Measurements from ENCODE around the gene DENND6B.

DENND6B gene

GRCh38 chr22:50315289-50316113 lies 11.3 kb downstream of the DENND6B start:
- DNase-seq (ENCODE audit: low read depth): no peak

GRCh38 chr22:50314455-50315288 lies 12.1 kb downstream of the DENND6B start:
- peak; percentile 71 for DNase-seq (ENCODE audit: low read depth)

GRCh38 chr22:50314081-50314454 lies 12.7 kb downstream of the DENND6B start:
- DNase-seq (ENCODE audit: low read depth): no peak

- DNase-seq (ENCODE audit: low read depth): no peak
Observed at GRCh38 chr22:50313600-50313999, 13.2 kb downstream of the DENND6B start.

- no peak for DNase-seq (ENCODE audit: low read depth)
Observed at GRCh38 chr22:50313021-50313420, 13.8 kb downstream of the DENND6B start.

- no peak for DNase-seq (ENCODE audit: low read depth)
Observed at GRCh38 chr22:50312371-50312770, 14.4 kb downstream of the DENND6B start.

GRCh38 chr22:50311606-50312351 lies 15.0 kb downstream of the DENND6B start:
- no peak for DNase-seq (ENCODE audit: low read depth)

- no peak for DNase-seq (ENCODE audit: low read depth)
Observed at GRCh38 chr22:50310949-50311444, 15.8 kb downstream of the DENND6B start.

GRCh38 chr22:50310031-50310722 lies 16.6 kb downstream of the DENND6B start:
- no peak for DNase-seq (ENCODE audit: low read depth)

- no peak for DNase-seq (ENCODE audit: low read depth)
Observed at GRCh38 chr22:50309601-50309991, 17.2 kb downstream of the DENND6B start.

GRCh38 chr22:50308986-50309600 lies 17.7 kb downstream of the DENND6B start:
- no peak for DNase-seq (ENCODE audit: low read depth)

- DNase-seq (ENCODE audit: low read depth): no peak
Observed at GRCh38 chr22:50308597-50308935, 18.2 kb downstream of the DENND6B start.

- no peak for DNase-seq (ENCODE audit: low read depth)
Observed at GRCh38 chr22:50307890-50308596, 18.8 kb downstream of the DENND6B start.

GRCh38 chr22:50306753-50307749 lies 19.8 kb downstream of the DENND6B start, which contains the start of gene PLXNB2:
Gene PLXNB2 (minus strand): TSS chr22:50307646. CDS start chr22:50290584, 17,062 bp downstream.
- no peak for DNase-seq (ENCODE audit: low read depth)

- DNase-seq (ENCODE audit: low read depth): no peak
Observed at GRCh38 chr22:50305923-50306566, 20.8 kb downstream of the DENND6B start.

- no peak for DNase-seq (ENCODE audit: low read depth)
Observed at GRCh38 chr22:50305393-50305922, 21.4 kb downstream of the DENND6B start.

GRCh38 chr22:50304528-50305392 lies 22.1 kb downstream of the DENND6B start:
- no peak for DNase-seq (ENCODE audit: low read depth)
